Activated CD8-positive, alpha-beta T cell treated with anti-CD3 and anti-CD28 coated beads for 36 hours (primary cell): ENCODE data around the gene ALCAM. TPM values are rescaled to one million over a fixed set of nuclear protein-coding genes. Genes with fewer than 3 reads are reported as not detected.

Source experiments
- ATAC-seq: fragments of 200-7000 bp; cut with Tn5 transposase; one replicate; pipeline ENCODE4 v1.10.0; 2021; ENCODE audit warnings: mild to moderate bottlenecking, moderate library complexity
- CTCF ChIA-PET: fragments of 350-600 bp; sonication (Branson Sonifier 250); formaldehyde crosslinking; loops from one replicate; lab custom pipeline; 2021; ENCODE audit warnings: antibody characterized with exemption; lab: Charles Lee
- POLR2A ChIA-PET: fragments of 350-600 bp; sonication (Branson Sonifier 250); formaldehyde crosslinking; loops from one replicate; lab custom pipeline; 2021; ENCODE audit warnings: antibody characterized with exemption; lab: Charles Lee
- DNase-seq: peaks from one replicate; pipeline ENCODE4 v3.0.0-alpha.2; 2020
- H3K27ac Mint-ChIP-seq: one replicate; pipeline ENCODE4 v1.8.0; 2021; ENCODE audit warnings: mild to moderate bottlenecking, mixed read lengths
- H3K27me3 Mint-ChIP-seq: one replicate; pipeline ENCODE4 v1.8.0; 2021; ENCODE audit warnings: mixed read lengths
- H3K36me3 Mint-ChIP-seq: one replicate; pipeline ENCODE4 v1.8.0; 2021; ENCODE audit warnings: low read depth, mixed read lengths
- H3K4me1 Mint-ChIP-seq: one replicate; pipeline ENCODE4 v1.8.0; 2021; ENCODE audit warnings: low read depth, mixed read lengths
- H3K4me3 Mint-ChIP-seq: one replicate; pipeline ENCODE4 v1.8.0; 2021; ENCODE audit warnings: mild to moderate bottlenecking, moderate library complexity, mixed read lengths
- H3K9me3 Mint-ChIP-seq: one replicate; pipeline ENCODE4 v1.8.0; 2021; ENCODE audit warnings: mixed read lengths
- intact Hi-C: fragments of 100-400 bp; cut with micrococcal nuclease; formaldehyde crosslinking; loops from one replicate; pipeline ENCODE4 v1.10.0; 2022
- total RNA-seq, 2 experiments: library from RNA; stranded (reverse); gene quantifications; one replicate each; pipeline ENCODE4 v1.2.3, GENCODE V29; 2021
- TF ChIP-seq, protein P1 (sequence below): fragments of 200-600 bp; IDR thresholded peaks from one replicate; pipeline ENCODE4 v1.8.0; 2022; ENCODE audit warnings: antibody characterized with exemption, mild to moderate bottlenecking

The ALCAM gene
- total RNA-seq, 2 experiments from 2014 or later: 13.9 to 14.5 TPM

DNA sequence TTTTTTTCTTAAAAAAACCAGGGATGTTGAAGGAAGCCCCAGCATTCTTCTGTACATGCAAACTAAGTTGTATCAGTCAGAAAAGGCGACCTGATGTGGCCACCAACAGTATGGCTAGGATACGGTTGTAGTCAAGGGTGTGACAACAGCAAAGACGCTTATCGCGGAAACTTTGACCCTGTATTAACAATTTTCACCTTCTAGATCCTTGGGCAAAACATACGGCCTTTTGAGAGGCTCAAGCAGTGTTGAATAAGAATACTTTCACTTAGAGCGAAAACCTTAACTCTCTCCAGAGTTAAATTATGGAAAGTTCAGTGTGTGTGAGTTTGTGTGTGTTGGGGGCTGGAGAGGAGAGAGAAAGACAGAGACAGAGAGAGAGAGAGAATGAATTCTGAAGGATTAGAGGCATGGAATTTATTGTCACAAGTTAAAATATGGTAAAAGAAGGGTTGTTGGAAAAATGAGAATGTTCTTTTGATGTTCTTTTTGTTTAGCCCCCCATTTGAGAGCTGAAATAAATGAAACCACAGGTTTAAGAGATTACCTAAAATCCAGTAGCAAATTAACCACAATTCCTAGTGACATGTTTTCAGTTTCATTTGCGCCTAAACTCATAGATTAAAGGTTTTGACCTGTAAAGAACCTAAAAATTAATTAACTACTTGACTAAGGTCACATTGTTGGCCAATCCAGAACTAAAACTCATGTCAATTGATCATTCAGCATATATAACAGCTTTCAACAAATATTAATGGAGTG is 9.2 kb downstream of the ALCAM start:
- TF ChIP-seq, protein P1, sequence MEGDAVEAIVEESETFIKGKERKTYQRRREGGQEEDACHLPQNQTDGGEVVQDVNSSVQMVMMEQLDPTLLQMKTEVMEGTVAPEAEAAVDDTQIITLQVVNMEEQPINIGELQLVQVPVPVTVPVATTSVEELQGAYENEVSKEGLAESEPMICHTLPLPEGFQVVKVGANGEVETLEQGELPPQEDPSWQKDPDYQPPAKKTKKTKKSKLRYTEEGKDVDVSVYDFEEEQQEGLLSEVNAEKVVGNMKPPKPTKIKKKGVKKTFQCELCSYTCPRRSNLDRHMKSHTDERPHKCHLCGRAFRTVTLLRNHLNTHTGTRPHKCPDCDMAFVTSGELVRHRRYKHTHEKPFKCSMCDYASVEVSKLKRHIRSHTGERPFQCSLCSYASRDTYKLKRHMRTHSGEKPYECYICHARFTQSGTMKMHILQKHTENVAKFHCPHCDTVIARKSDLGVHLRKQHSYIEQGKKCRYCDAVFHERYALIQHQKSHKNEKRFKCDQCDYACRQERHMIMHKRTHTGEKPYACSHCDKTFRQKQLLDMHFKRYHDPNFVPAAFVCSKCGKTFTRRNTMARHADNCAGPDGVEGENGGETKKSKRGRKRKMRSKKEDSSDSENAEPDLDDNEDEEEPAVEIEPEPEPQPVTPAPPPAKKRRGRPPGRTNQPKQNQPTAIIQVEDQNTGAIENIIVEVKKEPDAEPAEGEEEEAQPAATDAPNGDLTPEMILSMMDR: no peak
- H3K4me1 Mint-ChIP-seq: peaks cover 7% of the 10 kb centered on the region
- CTCF ChIA-PET: no interaction called here
- DNase-seq (no peak), ATAC-seq (no peak)
- H3K36me3 Mint-ChIP-seq: no peaks in the 10 kb centered on the region
- H3K27ac Mint-ChIP-seq: no peak overlapping the region
- no peaks in the 10 kb centered on the region for H3K9me3 Mint-ChIP-seq
- peaks cover 4% of the 10 kb centered on the region for H3K27me3 Mint-ChIP-seq
- POLR2A ChIA-PET: interaction anchor here (0.6 kb wide), 1 partner anchor 926 kb away, joined by 3 read pairs; no protein-coding TSS in a partner anchor
- H3K4me3 Mint-ChIP-seq: no peak overlapping the region
- intact Hi-C loops: no loop called here

DNA sequence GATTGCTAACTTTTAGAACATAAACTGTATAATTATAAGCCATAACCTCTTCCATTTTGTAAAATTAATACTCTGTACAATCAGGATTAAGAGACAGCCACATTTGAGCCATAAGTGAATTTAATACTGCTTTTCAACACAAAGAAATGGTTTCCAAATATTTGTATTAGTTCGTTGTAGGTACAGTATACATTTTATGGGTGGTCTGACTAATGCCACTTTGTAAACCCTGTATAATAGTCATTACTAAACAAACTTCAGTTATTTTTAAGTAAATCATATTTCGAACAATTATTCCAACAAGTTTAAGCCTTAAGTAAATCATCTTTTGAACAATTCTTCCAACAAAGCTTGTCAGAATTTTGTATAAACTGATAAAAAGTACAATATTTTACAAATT is 11.0 kb downstream of the ALCAM start:
- peaks cover 7% of the 10 kb centered on the region for H3K4me1 Mint-ChIP-seq
- TF ChIP-seq, protein P1: no peak
- no peak overlapping the region for H3K4me3 Mint-ChIP-seq
- CTCF ChIA-PET: interaction anchor here (1.5 kb wide), 1 partner anchor 9 kb away, joined by 3 read pairs; no protein-coding TSS in a partner anchor
- POLR2A ChIA-PET: no interaction called here
- no peak overlapping the region for H3K27ac Mint-ChIP-seq
- peaks cover 5% of the 10 kb centered on the region for H3K27me3 Mint-ChIP-seq
- H3K36me3 Mint-ChIP-seq: no peaks in the 10 kb centered on the region
- H3K9me3 Mint-ChIP-seq: no peaks in the 10 kb centered on the region
- no peak for DNase-seq
- no peak for ATAC-seq
- intact Hi-C loops: no loop called here

DNA sequence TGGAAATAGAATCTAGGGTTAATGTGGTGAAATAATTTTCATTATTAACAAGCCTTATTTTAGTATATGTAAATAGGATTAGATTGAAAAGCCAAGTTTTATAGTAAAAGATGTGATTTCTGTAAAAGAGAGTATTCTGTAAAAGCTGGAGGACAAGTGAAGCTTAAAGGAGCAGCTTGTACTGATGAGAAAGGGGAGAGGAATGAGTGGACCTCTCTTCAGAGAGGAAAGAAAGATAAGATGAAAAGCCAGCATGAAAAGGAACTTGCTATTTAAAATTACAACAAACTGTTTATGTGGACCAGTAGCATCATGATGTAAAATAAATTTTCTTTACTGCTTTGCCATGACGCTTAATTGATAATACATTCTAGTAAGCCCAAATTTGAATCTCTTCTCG is 18.5 kb downstream of the ALCAM start:
- DNase-seq: no peak
- Mint-ChIP-seq H3K36me3 (no peaks in the 10 kb centered on the region), H3K4me3 (no peak overlapping the region), H3K4me1 (no peaks in the 10 kb centered on the region), H3K27ac (no peak overlapping the region), H3K9me3 (no peaks in the 10 kb centered on the region), H3K27me3 (peaks cover 1% of the 10 kb centered on the region)
- ATAC-seq: no peak
- ChIA-PET CTCF (no interaction called here), POLR2A (no interaction called here)
- intact Hi-C loops: no loop called here
- TF ChIP-seq, protein P1: no peak

DNA sequence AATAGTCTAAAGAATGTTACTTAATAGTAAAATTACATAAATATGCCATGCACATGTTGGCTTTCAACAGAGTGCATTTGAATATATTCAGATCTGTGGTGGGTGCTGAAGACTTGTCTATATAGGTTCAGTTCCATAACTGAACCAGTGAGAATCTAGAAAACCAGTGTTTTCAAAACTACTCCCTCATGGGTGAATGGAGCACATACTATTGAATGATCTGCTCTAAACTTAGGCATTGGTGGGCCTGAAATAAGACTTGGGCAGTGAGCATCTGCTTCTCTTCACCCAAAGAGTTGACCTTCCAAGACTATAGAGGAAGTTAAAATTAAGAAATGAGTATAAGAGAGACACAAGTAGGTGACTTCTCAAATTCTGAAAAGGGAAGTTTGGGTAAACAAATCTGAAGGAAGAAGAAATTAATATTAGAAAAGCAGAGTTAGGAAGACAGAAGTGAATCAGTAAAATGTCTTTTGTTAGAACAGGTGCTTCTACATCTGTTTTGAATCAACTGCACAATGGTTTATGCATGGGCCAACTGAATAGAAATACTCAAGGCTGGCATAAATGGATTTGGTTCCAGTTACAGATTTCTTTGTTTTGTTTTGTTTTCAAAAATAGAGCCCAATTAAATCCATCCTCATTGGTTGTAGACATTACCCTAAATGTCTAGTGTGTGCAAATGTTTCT is 19.3 kb downstream of the ALCAM start:
- Mint-ChIP-seq H3K36me3 (no peaks in the 10 kb centered on the region), H3K4me1 (no peaks in the 10 kb centered on the region), H3K27ac (no peak overlapping the region), H3K4me3 (no peak overlapping the region), H3K9me3 (peaks cover 5% of the 10 kb centered on the region), H3K27me3 (peaks cover under 1% of the 10 kb centered on the region)
- intact Hi-C loops: no loop called here
- TF ChIP-seq, protein P1: no peak
- DNase-seq (no peak), ATAC-seq (no peak)
- ChIA-PET CTCF (no interaction called here), POLR2A (no interaction called here)

DNA sequence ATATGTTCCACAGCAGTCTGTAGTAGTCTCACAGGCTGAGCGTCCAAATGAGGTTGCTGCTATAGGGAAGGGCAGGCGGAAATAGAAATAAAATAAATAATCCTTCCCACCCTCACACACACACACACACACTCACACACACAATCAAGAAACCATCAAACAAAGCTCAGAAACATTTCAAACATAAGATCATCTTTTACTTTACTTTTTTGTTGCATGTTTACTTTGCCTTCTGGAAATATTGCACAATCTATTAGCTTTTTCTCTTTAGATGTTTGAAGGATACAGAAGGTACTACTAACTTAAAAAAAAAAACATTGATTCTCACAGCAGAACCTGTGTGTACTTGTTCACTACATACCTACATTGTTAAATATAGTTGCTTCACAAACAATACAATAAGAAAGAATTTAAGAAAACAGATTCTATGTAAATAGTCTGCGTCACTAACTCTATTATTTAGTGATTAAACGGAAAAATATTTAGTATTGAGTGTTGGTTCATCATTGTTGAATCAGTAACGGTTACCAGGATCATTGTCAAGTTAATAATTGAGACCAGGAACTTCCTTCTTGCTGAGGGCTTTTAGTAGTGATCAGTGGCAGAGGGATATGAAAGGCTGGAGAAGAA is 20.5 kb downstream of the ALCAM start:
- Mint-ChIP-seq H3K27ac (no peak overlapping the region), H3K4me3 (no peak overlapping the region), H3K27me3 (peaks cover 2% of the 10 kb centered on the region), H3K4me1 (no peaks in the 10 kb centered on the region), H3K9me3 (peaks cover 8% of the 10 kb centered on the region), H3K36me3 (peaks cover 1% of the 10 kb centered on the region)
- ChIA-PET CTCF (no interaction called here), POLR2A (no interaction called here)
- TF ChIP-seq, protein P1: no peak
- intact Hi-C loops: no loop called here
- DNase-seq (no peak), ATAC-seq (no peak)
